GM12872 (cell line): ENCODE data around the gene TTC13.

Experiments used
- TF ChIP-seq, protein P1 (sequence below): IDR thresholded peaks from 3 replicates; pipeline ENCODE4 v1.5.1; 2011; ENCODE audit warnings: low read depth, mild to moderate bottlenecking, low read length, moderate library complexity; ENCODE audit not compliant: insufficient read depth

Gene TTC13

GRCh38 chr1:230940848-230941247 is 37.8 kb downstream of the TTC13 start:
- TF ChIP-seq, protein P1, sequence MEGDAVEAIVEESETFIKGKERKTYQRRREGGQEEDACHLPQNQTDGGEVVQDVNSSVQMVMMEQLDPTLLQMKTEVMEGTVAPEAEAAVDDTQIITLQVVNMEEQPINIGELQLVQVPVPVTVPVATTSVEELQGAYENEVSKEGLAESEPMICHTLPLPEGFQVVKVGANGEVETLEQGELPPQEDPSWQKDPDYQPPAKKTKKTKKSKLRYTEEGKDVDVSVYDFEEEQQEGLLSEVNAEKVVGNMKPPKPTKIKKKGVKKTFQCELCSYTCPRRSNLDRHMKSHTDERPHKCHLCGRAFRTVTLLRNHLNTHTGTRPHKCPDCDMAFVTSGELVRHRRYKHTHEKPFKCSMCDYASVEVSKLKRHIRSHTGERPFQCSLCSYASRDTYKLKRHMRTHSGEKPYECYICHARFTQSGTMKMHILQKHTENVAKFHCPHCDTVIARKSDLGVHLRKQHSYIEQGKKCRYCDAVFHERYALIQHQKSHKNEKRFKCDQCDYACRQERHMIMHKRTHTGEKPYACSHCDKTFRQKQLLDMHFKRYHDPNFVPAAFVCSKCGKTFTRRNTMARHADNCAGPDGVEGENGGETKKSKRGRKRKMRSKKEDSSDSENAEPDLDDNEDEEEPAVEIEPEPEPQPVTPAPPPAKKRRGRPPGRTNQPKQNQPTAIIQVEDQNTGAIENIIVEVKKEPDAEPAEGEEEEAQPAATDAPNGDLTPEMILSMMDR, result no peak

GRCh38 chr1:230939806-230940489 is 38.7 kb downstream of the TTC13 start:
- TF ChIP-seq, protein P1, result no peak

DNA sequence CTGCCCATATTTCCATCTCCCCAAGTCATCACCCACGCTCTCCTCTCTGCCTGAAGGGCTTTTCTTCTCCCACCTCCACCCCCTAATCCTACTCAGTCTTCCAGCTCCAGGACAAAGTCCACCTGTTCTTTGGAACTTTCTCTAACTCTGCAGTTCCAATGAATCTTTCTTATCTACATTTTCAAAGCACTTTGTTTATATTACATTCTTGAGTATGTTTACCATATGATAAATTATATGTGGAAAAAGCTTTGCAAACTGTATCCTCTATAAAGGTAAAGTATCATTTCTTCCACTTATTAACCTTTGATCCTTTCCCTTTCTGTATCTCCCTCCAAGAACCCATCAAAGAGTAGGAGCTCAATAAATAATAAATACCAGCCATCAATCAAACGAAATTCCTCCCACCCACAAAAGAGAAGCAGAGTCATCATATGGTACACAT is 39.7 kb downstream of the TTC13 start:
- TF ChIP-seq, protein P1, result no peak

GRCh38 chr1:230937371-230937770 is 41.3 kb downstream of the TTC13 start:
- TF ChIP-seq, protein P1, result no peak

DNA sequence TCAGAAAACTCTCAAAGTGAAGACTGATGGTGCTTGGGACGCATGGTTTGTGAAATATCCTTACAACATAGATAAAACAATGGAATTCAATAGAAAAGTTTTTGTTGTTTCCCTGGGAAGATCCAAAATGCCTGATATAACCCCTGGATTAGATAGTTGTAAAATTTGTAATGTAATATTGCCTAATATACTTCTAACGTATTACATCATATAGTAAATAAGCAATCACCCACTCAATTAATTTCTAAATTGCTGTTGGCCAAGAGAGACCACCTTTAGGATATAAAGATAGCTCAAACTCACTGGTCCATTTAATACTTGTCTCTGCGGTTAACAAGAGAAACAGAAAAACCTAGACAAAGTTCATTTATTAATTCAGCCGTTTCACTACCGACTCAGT is 42.2 kb downstream of the TTC13 start:
- TF ChIP-seq, protein P1, result no peak

GRCh38 chr1:230935852-230936251 is 42.8 kb downstream of the TTC13 start:
- TF ChIP-seq, protein P1, result no peak

- TF ChIP-seq, protein P1, result no peak
Measured at GRCh38 chr1:230930986-230931385, 47.7 kb downstream of the TTC13 start.
